Activated naive CD8-positive, alpha-beta T cell treated with anti-CD3 and anti-CD28 coated beads, Interleukin-2, amount 50 U/mL, for 24 hours (primary cell): ENCODE data around the gene GNA15.

ENCODE experiments used
- ATAC-seq: fragments of 150-1000 bp; cut with Tn5 transposase; one replicate; pipeline ENCODE4 v1.10.0; 2021
- DNase-seq: peaks from one replicate; pipeline ENCODE4 v3.0.0; 2021
- H3K27ac Mint-ChIP-seq: one replicate; pipeline ENCODE4 v1.8.0; 2021; ENCODE audit warnings: mild to moderate bottlenecking, mixed read lengths
- H3K27me3 Mint-ChIP-seq: one replicate; pipeline ENCODE4 v1.8.0; 2021; ENCODE audit warnings: mixed read lengths
- H3K36me3 Mint-ChIP-seq: one replicate; pipeline ENCODE4 v1.8.0; 2021; ENCODE audit warnings: low read depth, mixed read lengths
- H3K4me1 Mint-ChIP-seq: one replicate; pipeline ENCODE4 v1.8.0; 2021; ENCODE audit warnings: mixed read lengths
- H3K4me3 Mint-ChIP-seq: one replicate; pipeline ENCODE4 v1.8.0; 2021; ENCODE audit warnings: mild to moderate bottlenecking, moderate library complexity, mixed read lengths
- H3K9me3 Mint-ChIP-seq: one replicate; pipeline ENCODE4 v1.8.0; 2021; ENCODE audit warnings: mixed read lengths

The GNA15 gene

DNA sequence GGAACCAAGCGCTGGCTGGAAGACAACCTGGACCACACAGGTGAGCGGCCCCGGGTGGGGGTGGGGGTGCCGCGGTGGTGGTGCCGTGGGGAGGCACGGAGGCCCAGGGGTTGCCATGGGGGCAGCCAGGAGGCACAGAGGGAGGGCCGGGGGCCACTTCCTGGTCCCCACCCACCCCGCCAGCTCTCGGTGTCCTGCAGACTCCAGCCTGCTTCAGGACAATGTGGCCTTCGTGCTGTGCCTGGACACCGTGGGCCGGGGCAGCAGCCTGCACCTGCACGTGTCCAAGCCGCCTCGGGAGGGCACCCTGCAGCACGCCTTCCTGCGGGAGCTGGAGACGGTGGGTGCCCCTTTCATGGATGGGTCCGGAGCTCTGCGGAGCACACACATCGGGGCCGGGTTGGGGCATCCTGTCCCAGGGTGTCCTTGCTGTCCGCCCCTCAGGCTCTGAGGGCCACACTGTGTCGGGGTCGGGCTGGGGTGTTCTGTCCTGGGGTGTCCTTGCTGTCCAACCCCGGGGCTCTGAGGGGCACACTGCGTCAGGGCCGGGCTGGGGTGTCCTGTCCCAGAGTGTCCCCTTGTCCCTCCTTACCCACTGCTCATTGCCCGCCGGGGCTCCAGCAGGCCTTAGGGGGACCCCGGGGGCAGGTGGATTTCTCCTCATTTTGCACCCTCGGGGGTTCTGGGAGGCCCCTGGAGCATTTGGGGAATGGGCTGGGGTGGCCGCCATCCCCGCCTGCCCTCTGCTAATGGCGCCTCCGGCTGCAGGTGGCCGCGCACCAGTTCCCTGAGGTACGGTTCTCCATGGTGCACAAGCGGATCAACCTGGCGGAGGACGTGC lies 68.2 kb downstream of the GNA15 start:
- H3K9me3 Mint-ChIP-seq = no peaks in the 10 kb centered on the region
- peaks cover 4% of the 10 kb centered on the region for H3K36me3 Mint-ChIP-seq
- H3K4me3 Mint-ChIP-seq = no peak overlapping the region
- ATAC-seq (no peak), DNase-seq (no peak)
- no peaks in the 10 kb centered on the region for H3K27me3 Mint-ChIP-seq
- no peak overlapping the region for H3K27ac Mint-ChIP-seq
- no peaks in the 10 kb centered on the region for H3K4me1 Mint-ChIP-seq

DNA sequence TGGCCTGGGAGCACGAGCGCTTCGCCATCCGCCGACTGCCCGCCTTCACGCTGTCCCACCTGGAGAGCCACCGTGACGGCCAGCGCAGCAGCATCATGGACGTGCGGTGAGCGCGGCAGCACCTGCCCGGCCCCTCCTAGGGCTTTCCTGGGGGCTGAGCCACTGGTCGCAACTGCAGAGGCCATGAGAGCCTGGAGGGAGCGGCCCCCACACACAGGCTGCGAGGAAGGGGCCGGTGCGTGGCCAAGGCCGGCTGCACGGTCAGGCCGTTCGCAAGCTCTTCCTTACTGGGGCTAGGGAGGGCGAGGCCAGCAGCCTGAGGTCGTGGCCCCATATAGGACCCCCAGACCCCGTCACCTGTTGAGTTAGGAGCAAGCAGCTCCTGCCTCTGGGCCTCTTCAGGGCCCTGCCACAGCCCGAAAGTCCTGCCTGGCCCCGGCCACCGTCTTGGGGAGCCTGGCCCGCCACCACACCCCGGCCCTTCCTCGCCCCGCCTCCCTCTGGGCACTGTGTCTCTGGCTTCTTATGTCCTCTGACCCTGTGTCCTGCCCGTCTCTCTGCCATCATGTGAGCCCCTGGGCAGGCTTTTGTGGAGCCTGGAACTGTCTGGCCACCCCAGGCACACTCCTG lies 68.9 kb downstream of the GNA15 start:
- Mint-ChIP-seq H3K27me3 (no peaks in the 10 kb centered on the region), H3K4me3 (no peak overlapping the region), H3K4me1 (no peaks in the 10 kb centered on the region), H3K36me3 (peaks cover 4% of the 10 kb centered on the region), H3K27ac (no peak overlapping the region), H3K9me3 (no peaks in the 10 kb centered on the region)
- no peak for ATAC-seq
- DNase-seq = no peak

DNA sequence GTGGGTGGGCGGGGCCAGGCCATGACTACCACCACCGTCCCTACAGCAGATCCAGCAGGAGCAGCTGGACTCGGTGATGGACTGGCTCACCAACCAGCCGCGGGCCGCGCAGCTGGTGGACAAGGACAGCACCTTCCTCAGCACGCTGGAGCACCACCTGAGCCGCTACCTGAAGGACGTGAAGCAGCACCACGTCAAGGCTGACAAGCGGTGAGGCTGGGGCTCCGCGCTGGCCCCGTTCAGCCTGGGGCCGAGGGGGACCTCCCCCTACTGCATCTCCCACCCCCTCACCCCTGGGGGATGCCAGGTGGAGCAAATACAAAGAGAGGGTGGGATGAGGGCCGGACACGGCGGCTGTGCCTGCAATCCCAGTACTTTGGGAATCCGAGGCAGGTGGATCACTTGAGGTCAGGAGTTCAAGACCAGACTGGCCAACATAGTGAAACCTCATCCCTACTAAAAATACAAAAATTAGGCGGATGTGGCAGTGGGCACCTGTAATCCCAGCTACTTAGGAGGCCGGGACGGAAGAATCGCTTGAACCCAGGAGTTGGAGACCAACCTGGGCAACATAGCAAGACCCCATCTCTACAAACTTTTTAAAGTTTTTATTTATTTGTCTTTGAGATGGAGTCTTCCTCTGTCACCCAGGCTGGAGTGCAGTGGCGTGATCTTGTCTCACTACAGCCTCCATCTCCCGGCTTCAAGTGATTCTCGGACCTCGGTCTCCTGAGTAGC lies 70.6 kb downstream of the GNA15 start:
- DNase-seq (no peak), ATAC-seq (no peak)
- Mint-ChIP-seq H3K4me1 (no peaks in the 10 kb centered on the region), H3K36me3 (peaks cover 4% of the 10 kb centered on the region), H3K4me3 (no peak overlapping the region), H3K27ac (no peak overlapping the region), H3K9me3 (no peaks in the 10 kb centered on the region), H3K27me3 (no peaks in the 10 kb centered on the region)

DNA sequence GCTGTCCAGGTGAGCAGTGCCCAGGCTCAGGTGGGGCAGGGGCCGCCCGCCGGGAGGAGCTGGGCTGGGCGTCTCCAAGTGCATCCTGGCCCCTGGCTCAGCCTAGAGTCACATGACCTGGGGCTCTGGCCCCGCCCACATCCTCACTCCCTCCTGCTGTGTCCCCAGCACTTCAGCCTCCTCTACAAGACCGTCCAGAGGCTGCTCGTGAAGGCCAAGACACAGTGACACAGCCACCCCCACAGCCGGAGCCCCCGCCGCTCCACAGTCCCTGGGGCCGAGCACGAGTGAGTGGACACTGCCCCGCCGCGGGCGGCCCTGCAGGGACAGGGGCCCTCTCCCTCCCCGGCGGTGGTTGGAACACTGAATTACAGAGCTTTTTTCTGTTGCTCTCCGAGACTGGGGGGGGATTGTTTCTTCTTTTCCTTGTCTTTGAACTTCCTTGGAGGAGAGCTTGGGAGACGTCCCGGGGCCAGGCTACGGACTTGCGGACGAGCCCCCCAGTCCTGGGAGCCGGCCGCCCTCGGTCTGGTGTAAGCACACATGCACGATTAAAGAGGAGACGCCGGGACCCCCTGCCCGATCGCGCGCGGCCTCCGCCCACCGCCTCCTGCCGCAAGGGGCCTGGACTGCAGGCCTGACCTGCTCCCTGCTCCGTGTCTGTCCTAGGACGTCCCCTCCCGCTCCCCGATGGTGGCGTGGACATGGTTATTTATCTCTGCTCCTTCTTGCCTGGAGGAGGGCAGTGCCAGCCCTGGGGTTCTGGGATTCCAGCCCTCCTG lies 71.8 kb downstream of the GNA15 start:
- ATAC-seq = no peak
- Mint-ChIP-seq H3K36me3 (peaks cover 4% of the 10 kb centered on the region), H3K4me1 (no peaks in the 10 kb centered on the region), H3K4me3 (no peak overlapping the region), H3K9me3 (no peaks in the 10 kb centered on the region), H3K27ac (no peak overlapping the region), H3K27me3 (no peaks in the 10 kb centered on the region)
- no peak for DNase-seq

DNA sequence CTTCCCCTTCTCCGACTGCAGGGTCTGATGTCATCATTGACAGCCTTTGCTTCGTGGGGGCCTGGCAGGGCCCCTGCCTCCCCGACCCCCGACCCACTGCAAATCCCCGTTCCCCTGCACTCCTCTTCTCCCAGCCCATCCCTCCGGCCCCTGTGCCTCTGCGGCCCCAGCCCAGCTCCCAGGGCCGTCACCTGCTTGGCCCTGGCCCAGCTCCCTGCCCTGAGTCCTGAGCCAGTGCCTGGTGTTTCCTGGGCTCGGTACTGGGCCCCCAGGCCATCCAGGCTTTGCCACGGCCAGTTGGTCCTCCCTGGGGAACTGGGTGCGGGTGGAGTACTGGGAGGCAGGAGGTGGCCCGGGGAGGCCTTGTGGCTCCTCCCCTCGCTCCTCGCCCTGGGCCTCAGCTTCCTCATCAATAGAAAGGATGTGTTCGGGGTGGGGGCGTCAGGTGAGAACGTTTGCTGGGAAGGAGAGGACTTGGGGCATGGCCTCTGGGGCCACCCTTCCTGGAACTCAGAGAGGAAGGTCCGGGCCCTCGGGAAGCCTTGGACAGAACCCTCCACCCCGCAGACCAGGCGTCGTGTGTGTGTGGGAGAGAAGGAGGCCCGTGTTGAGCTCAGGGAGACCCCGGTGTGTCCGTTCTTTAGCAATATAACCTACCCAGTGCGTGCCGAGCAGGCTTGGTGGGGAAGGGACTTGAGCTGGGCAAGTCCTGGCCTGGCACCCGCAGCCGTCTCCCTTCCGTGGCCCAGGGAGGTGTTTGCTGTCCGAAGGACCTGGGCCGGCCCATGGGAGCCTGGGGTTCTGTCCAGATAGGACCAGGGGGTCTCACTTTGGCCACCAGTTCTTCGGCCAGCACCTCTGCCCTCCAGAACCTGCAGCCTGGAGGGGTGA lies 72.7 kb downstream of the GNA15 start:
- Mint-ChIP-seq H3K27me3 (no peaks in the 10 kb centered on the region), H3K27ac (no peak overlapping the region), H3K9me3 (no peaks in the 10 kb centered on the region), H3K36me3 (peaks cover 2% of the 10 kb centered on the region), H3K4me3 (no peak overlapping the region), H3K4me1 (no peaks in the 10 kb centered on the region)
- ATAC-seq (no peak), DNase-seq (no peak)

DNA sequence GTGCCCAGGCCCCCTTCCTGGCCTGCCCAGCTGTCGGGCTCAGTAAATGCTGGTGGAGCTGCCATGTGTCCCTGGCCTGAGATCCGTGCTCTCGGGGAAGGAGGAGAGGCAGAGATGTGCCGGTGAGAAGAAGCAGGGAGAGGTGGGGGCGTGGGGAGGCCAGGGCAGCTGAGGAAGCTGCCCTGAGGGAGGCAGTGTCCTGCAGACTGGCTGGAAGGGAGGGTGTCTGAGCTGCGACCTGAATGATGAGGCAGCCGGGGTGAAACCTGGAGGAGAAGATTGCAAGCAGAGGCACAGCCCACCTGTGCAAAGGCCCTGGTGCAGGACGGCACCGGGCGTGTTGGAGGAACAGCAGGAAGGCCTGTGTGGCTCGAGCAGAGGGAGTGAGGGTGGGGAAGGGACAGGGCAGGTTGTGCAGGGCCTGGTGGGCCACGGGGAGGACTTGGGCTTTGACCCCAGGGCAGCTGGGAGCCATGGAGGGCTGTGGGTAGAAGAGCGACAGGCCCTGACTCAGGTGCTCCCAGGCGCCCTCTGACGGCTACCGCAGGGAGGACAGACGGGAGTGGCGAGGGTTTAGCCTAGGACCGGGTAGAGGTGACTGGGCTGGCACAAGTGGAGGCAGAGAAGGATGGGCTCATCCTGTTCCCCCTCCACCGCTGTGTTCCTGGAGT lies 74.6 kb downstream of the GNA15 start:
- Mint-ChIP-seq H3K4me3 (no peak overlapping the region), H3K27me3 (no peaks in the 10 kb centered on the region), H3K9me3 (no peaks in the 10 kb centered on the region), H3K4me1 (no peaks in the 10 kb centered on the region), H3K27ac (no peak overlapping the region), H3K36me3 (peaks cover 2% of the 10 kb centered on the region)
- DNase-seq = peak; percentile 84
- peak; percentile 85 for ATAC-seq

DNA sequence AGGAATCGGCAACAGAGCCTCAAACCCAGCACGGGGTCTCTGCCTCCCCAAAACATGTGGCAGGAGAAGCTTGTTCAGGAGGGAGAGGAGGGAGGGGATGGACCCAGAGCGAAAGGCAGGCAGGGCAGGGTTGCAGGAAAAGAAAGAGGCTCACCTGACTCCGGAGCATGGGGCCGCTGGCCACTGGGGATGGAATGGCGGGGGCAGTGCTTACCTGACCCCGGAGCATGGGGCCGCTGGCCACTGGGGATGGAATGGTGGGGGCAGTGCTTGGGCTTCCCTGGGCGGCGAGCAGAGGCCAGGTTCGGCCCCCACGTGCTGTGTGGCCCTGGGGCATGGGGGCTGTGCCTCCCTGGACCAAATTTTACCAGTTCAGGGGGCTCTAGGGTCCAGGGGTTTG lies 75.4 kb downstream of the GNA15 start:
- Mint-ChIP-seq H3K27me3 (no peaks in the 10 kb centered on the region), H3K4me3 (no peak overlapping the region), H3K36me3 (peaks cover 2% of the 10 kb centered on the region), H3K27ac (no peak overlapping the region), H3K4me1 (no peaks in the 10 kb centered on the region), H3K9me3 (no peaks in the 10 kb centered on the region)
- ATAC-seq (no peak), DNase-seq (no peak)

DNA sequence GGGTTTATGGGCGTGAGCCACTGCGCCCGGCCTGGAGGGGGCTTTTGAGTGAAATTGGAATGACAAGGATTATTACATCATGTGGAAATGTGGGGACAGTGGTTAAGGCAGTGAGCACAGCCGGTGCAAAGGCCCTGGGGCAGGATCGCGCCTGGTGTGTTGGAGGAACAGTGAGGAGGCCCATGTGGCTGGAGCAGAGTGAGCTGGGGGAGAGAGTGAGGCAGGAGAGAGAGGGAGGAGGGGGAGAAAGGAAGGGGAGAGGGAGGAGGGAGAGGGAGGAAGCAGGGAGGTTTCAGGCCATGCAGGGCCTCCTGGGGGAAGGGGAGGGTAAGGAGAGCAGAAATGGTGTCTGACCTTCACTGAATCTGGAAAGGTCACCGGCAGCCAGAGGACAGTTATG lies 77.3 kb downstream of the GNA15 start:
- Mint-ChIP-seq H3K27me3 (no peaks in the 10 kb centered on the region), H3K27ac (no peak overlapping the region), H3K9me3 (no peaks in the 10 kb centered on the region), H3K4me1 (no peaks in the 10 kb centered on the region), H3K36me3 (no peaks in the 10 kb centered on the region), H3K4me3 (no peak overlapping the region)
- no peak for ATAC-seq
- DNase-seq = no peak
